Right lung (tissue), 5 donors: ENCODE results near the gene ZNF827. TPM values are rescaled to one million over a fixed set of nuclear protein-coding genes. Genes with fewer than 3 reads are reported as not detected.

Experiments used
- DNase-seq, 2 donors: peaks; one replicate each; pipeline ENCODE4 v3.0.0-alpha.2; 2013
- polyA plus RNA-seq, 5 donors: library from polyadenylated mRNA; unstranded; fragments of 120-200 nt; gene quantifications; one replicate each; pipeline versions ENCODE4 v1.2.1 to v1.2.3, GENCODE V29; 2013; ENCODE audit warnings: inconsistent platforms in 1 of 5, low replicate concordance in 1 of 5; ENCODE audit not compliant: insufficient read length in 5 of 5, insufficient read depth in 1 of 5

Gene ZNF827
- polyA plus RNA-seq, 5 donors = 24.8 to 37.6 (median 31.6) TPM

GRCh38 chr4:145829629-145830395, 108.8 kb downstream of the ZNF827 start:
- no peak for DNase-seq

- no peak for DNase-seq
These were observed 109.7 kb downstream of the ZNF827 start for GRCh38 chr4:145828802-145829485.

GRCh38 chr4:145827885-145828284, 110.7 kb downstream of the ZNF827 start:
- DNase-seq = no peak

GRCh38 chr4:145825255-145825654, 113.4 kb downstream of the ZNF827 start:
- no peak for DNase-seq

GRCh38 chr4:145824463-145824862, 114.2 kb downstream of the ZNF827 start:
- no peak for DNase-seq

GRCh38 chr4:145823743-145824142, 114.9 kb downstream of the ZNF827 start:
- no peak for DNase-seq

GRCh38 chr4:145822581-145822980, 116.0 kb downstream of the ZNF827 start:
- no peak for DNase-seq

- DNase-seq = no peak
These were observed 116.4 kb downstream of the ZNF827 start for GRCh38 chr4:145822181-145822580.

- DNase-seq = no peak
These were observed 116.9 kb downstream of the ZNF827 start for GRCh38 chr4:145821766-145822165.

- no peak for DNase-seq
These were observed 118.2 kb downstream of the ZNF827 start for GRCh38 chr4:145820407-145820806.

GRCh38 chr4:145819853-145820181, 118.8 kb downstream of the ZNF827 start:
- no peak for DNase-seq

GRCh38 chr4:145819101-145819852, 119.3 kb downstream of the ZNF827 start:
- DNase-seq = no peak

- no peak for DNase-seq
These were observed 120.6 kb downstream of the ZNF827 start for GRCh38 chr4:145818011-145818410.

- no peak for DNase-seq
These were observed 122.5 kb downstream of the ZNF827 start for GRCh38 chr4:145816091-145816490.

GRCh38 chr4:145815626-145816025, 123.0 kb downstream of the ZNF827 start:
- no peak for DNase-seq

- DNase-seq = no peak
These were observed 123.5 kb downstream of the ZNF827 start for GRCh38 chr4:145815027-145815612.

- DNase-seq = no peak
These were observed 124.4 kb downstream of the ZNF827 start for GRCh38 chr4:145814246-145814645.

GRCh38 chr4:145812919-145813318, 125.7 kb downstream of the ZNF827 start:
- DNase-seq = no peak

- no peak for DNase-seq
These were observed 129.6 kb downstream of the ZNF827 start for GRCh38 chr4:145808848-145809512.

- no peak for DNase-seq
These were observed 130.5 kb downstream of the ZNF827 start for GRCh38 chr4:145808021-145808650.

GRCh38 chr4:145805490-145805889, 133.1 kb downstream of the ZNF827 start:
- DNase-seq = no peak
